Astrocyte (in vitro differentiated cells and primary cell): ENCODE results near the gene BCL11B.
A peak's percentile ranks its signal among the peaks of the same experiment; 100 is the strongest.

Experiments
- EZH2 ChIP-seq: IDR thresholded peaks from 2 replicates; pipeline ENCODE4 v1.6.1; 2012; ENCODE audit warnings: mild to moderate bottlenecking, low read length, inconsistent platforms; ENCODE audit not compliant: insufficient read depth
- TF ChIP-seq, protein P1 (sequence below): IDR thresholded peaks from 2 replicates; pipeline ENCODE4 v1.5.1; 2011; ENCODE audit warnings: low read depth, mild to moderate bottlenecking, inconsistent platforms, low read length, moderate library complexity; ENCODE audit not compliant: insufficient read depth

DNA sequence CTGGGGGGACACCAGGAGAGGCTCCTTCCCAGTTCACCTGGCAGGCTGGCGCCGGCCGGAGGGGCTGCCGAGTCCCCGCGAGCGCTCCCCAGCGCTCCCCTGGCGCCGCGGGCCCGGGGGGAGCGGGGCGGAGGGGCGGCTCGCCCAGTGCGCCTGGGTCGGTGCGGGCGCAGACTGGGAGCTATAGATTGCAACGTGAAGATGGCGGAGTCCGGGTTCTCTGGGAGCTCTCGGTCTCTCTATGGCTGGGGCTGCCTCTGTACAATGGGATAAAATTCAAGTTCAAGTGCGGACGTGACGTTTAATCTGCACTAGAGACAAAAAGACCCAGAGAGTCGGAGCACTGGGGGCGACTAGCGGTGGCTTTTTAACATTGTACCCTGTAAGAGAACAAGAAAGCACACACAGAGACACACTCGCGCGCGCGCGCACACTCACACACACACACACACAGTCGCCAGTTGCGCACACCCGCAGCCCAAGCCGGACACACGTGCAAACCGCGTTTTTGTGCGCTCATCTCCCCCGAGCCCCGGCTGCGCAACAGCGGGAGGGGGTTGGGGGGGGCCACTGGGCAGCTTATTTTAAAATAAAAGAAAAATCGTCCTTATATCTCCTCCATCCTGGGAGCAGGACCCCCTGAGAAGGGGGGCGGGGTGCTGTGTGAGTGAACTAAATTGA lies at the start of gene BCL11B:
- peak; percentile 1 for TF ChIP-seq EZH2
- TF ChIP-seq, protein P1, sequence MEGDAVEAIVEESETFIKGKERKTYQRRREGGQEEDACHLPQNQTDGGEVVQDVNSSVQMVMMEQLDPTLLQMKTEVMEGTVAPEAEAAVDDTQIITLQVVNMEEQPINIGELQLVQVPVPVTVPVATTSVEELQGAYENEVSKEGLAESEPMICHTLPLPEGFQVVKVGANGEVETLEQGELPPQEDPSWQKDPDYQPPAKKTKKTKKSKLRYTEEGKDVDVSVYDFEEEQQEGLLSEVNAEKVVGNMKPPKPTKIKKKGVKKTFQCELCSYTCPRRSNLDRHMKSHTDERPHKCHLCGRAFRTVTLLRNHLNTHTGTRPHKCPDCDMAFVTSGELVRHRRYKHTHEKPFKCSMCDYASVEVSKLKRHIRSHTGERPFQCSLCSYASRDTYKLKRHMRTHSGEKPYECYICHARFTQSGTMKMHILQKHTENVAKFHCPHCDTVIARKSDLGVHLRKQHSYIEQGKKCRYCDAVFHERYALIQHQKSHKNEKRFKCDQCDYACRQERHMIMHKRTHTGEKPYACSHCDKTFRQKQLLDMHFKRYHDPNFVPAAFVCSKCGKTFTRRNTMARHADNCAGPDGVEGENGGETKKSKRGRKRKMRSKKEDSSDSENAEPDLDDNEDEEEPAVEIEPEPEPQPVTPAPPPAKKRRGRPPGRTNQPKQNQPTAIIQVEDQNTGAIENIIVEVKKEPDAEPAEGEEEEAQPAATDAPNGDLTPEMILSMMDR, result peak; percentile 54
